HAP-1 (cell line): ENCODE measurements around the gene EFEMP1.

Experiments
- DNase-seq, 2 experiments: peaks; one replicate each; pipeline ENCODE4 v3.0.0-alpha.2; 2016 to 2020; ENCODE audit warnings: low spot score in 2 of 2
- H3K27me3 ChIP-seq: fragments of 250-450 bp; sonication (Bioruptor Pico); 2 replicates; pipeline ENCODE4 v1.5.1; 2020; ENCODE audit warnings: low read depth, mild to moderate bottlenecking, moderate library complexity
- H3K36me3 ChIP-seq: fragments of 250-450 bp; sonication (Bioruptor Pico); replicated peaks from 2 replicates; pipeline ENCODE4 v1.5.1; 2020; ENCODE audit warnings: mild to moderate bottlenecking
- H3K4me1 ChIP-seq: fragments of 250-450 bp; sonication (Bioruptor Pico); 2 replicates; pipeline ENCODE4 v1.5.1; 2020; ENCODE audit warnings: mild to moderate bottlenecking
- H3K4me3 ChIP-seq: fragments of 250-450 bp; sonication (Bioruptor Pico); 2 replicates; pipeline ENCODE4 v1.5.1; 2020; ENCODE audit warnings: mild to moderate bottlenecking, moderate library complexity
- H3K9me3 ChIP-seq: fragments of 250-450 bp; sonication (Bioruptor Pico); 2 replicates; pipeline ENCODE4 v1.5.1; 2020; ENCODE audit warnings: mild to moderate bottlenecking, moderate library complexity
- in situ Hi-C: fragments of 300-500 bp; cut with MboI; formaldehyde crosslinking; loops from 3 replicates; pipeline ENCODE4 v1.14.3; 2020; ENCODE audit warnings: low sequenced_read_pairs, inconsistent platforms, mixed read lengths

The EFEMP1 gene

GRCh38 chr2:55923091-55923981, at the start of gene EFEMP1:
EFEMP1 (minus strand) TSS chr2:55923782; CDS start chr2:55922440, 1,342 bp downstream.
- peaks cover 5% of the 10 kb centered on the region; the same call in 1 of the 2 replicates for H3K27me3 ChIP-seq
- no peaks in the 10 kb centered on the region for H3K4me1 ChIP-seq
- H3K4me3 ChIP-seq = no peak within 1 kb of the TSS
- in situ Hi-C loops = no loop called here
- DNase-seq = peak in 1 of 2 experiments; percentile 13
- H3K9me3 ChIP-seq = no peaks in the 10 kb centered on the region
- H3K36me3 ChIP-seq = no peaks in the 10 kb centered on the region

GRCh38 chr2:55970500-55970899, 46.9 kb upstream of the EFEMP1 start:
- Histone ChIP-seq H3K27me3 (no peaks in the 10 kb centered on the region; the same call in 1 of the 2 replicates), H3K9me3 (no peaks in the 10 kb centered on the region), H3K4me3 (no peak overlapping the region), H3K36me3 (no peaks in the 10 kb centered on the region), H3K4me1 (no peaks in the 10 kb centered on the region)
- no peak for DNase-seq
- in situ Hi-C loops = loop anchor here (25.0 kb wide), 1 partner anchor 258 kb away; no protein-coding TSS in a partner anchor

GRCh38 chr2:55968941-55969340, 45.4 kb upstream of the EFEMP1 start:
- in situ Hi-C loops = loop anchor here (25.0 kb wide), 1 partner anchor 257 kb away; no protein-coding TSS in a partner anchor

GRCh38 chr2:55966401-55967118, 43.0 kb upstream of the EFEMP1 start:
- Histone ChIP-seq H3K36me3 (no peaks in the 10 kb centered on the region), H3K27me3 (peaks cover 2% of the 10 kb centered on the region; the same call in 1 of the 2 replicates), H3K9me3 (no peaks in the 10 kb centered on the region), H3K4me3 (no peak overlapping the region), H3K4me1 (no peaks in the 10 kb centered on the region)
- no peak for DNase-seq
- in situ Hi-C loops = loop anchor here (25.0 kb wide), 1 partner anchor 254 kb away; no protein-coding TSS in a partner anchor

More at GRCh38 chr2:55968941-55969340, 45.4 kb upstream of the EFEMP1 start:
- Histone ChIP-seq H3K4me3 (no peak overlapping the region), H3K27me3 (peaks cover 2% of the 10 kb centered on the region; the same call in 1 of the 2 replicates), H3K36me3 (no peaks in the 10 kb centered on the region), H3K9me3 (no peaks in the 10 kb centered on the region), H3K4me1 (no peaks in the 10 kb centered on the region)
- no peak for DNase-seq

- peaks cover 2% of the 10 kb centered on the region; the same call in 1 of the 2 replicates for H3K27me3 ChIP-seq
- no peak for DNase-seq
- H3K36me3 ChIP-seq = no peaks in the 10 kb centered on the region
- H3K4me3 ChIP-seq = no peak overlapping the region
- in situ Hi-C loops = loop anchor here (25.0 kb wide), 1 partner anchor 254 kb away; no protein-coding TSS in a partner anchor
- no peaks in the 10 kb centered on the region for H3K9me3 ChIP-seq
- H3K4me1 ChIP-seq = no peaks in the 10 kb centered on the region
These were observed 42.4 kb upstream of the EFEMP1 start for GRCh38 chr2:55965966-55966365.

GRCh38 chr2:55965276-55965675, 41.7 kb upstream of the EFEMP1 start:
- Histone ChIP-seq H3K4me1 (no peaks in the 10 kb centered on the region), H3K4me3 (no peak overlapping the region), H3K9me3 (no peaks in the 10 kb centered on the region), H3K27me3 (peaks cover 2% of the 10 kb centered on the region; the same call in 1 of the 2 replicates), H3K36me3 (no peaks in the 10 kb centered on the region)
- in situ Hi-C loops = loop anchor here (25.0 kb wide), 1 partner anchor 253 kb away; no protein-coding TSS in a partner anchor
- DNase-seq = no peak

GRCh38 chr2:55962915-55963314, 39.3 kb upstream of the EFEMP1 start:
- Histone ChIP-seq H3K27me3 (peaks cover 2% of the 10 kb centered on the region; the same call in 1 of the 2 replicates), H3K9me3 (no peaks in the 10 kb centered on the region), H3K36me3 (no peaks in the 10 kb centered on the region), H3K4me1 (no peaks in the 10 kb centered on the region), H3K4me3 (no peak overlapping the region)
- in situ Hi-C loops = loop anchor here (25.0 kb wide), 1 partner anchor 251 kb away; no protein-coding TSS in a partner anchor
- no peak for DNase-seq

- in situ Hi-C loops = loop anchor here (25.0 kb wide), 1 partner anchor 249 kb away; no protein-coding TSS in a partner anchor
- H3K36me3 ChIP-seq = no peaks in the 10 kb centered on the region
- H3K4me1 ChIP-seq = no peaks in the 10 kb centered on the region
- no peak overlapping the region for H3K4me3 ChIP-seq
- H3K27me3 ChIP-seq = 0 out of 2 replicates have a peak, but pooled peaks cover 2% of the 10 kb centered on the region
- no peaks in the 10 kb centered on the region for H3K9me3 ChIP-seq
- peak; percentile 13 to 24 for DNase-seq
These were observed 37.8 kb upstream of the EFEMP1 start for GRCh38 chr2:55961318-55961911.

GRCh38 chr2:55958756-55959155, 35.2 kb upstream of the EFEMP1 start:
- H3K9me3 ChIP-seq = no peaks in the 10 kb centered on the region
- H3K4me3 ChIP-seq = no peak overlapping the region
- in situ Hi-C loops = loop anchor here (25.0 kb wide), 1 partner anchor 246 kb away; no protein-coding TSS in a partner anchor
- no peaks in the 10 kb centered on the region for H3K4me1 ChIP-seq
- no peaks in the 10 kb centered on the region for H3K27me3 ChIP-seq
- DNase-seq = no peak
- no peaks in the 10 kb centered on the region for H3K36me3 ChIP-seq

GRCh38 chr2:55957142-55957541, 33.6 kb upstream of the EFEMP1 start:
- H3K4me3 ChIP-seq = no peak overlapping the region
- in situ Hi-C loops = loop anchor here (25.0 kb wide), 1 partner anchor 245 kb away; no protein-coding TSS in a partner anchor
- peaks cover 4% of the 10 kb centered on the region; the same call in 1 of the 2 replicates for H3K27me3 ChIP-seq
- H3K4me1 ChIP-seq = no peaks in the 10 kb centered on the region
- H3K36me3 ChIP-seq = no peaks in the 10 kb centered on the region
- no peaks in the 10 kb centered on the region for H3K9me3 ChIP-seq
- no peak for DNase-seq

- no peak overlapping the region for H3K4me3 ChIP-seq
- H3K36me3 ChIP-seq = no peaks in the 10 kb centered on the region
- H3K4me1 ChIP-seq = no peaks in the 10 kb centered on the region
- H3K9me3 ChIP-seq = no peaks in the 10 kb centered on the region
- DNase-seq = no peak
- in situ Hi-C loops = loop anchor here (25.0 kb wide), 1 partner anchor 242 kb away; no protein-coding TSS in a partner anchor
- peaks cover 4% of the 10 kb centered on the region; the same call in 1 of the 2 replicates for H3K27me3 ChIP-seq
These were observed 30.9 kb upstream of the EFEMP1 start for GRCh38 chr2:55954306-55955035.

- no peaks in the 10 kb centered on the region for H3K9me3 ChIP-seq
- H3K27me3 ChIP-seq = peaks cover 7% of the 10 kb centered on the region
- no peak for DNase-seq
- in situ Hi-C loops = loop anchor here (25.0 kb wide), 1 partner anchor 240 kb away; no protein-coding TSS in a partner anchor
- no peak overlapping the region for H3K4me3 ChIP-seq
- no peaks in the 10 kb centered on the region for H3K4me1 ChIP-seq
- no peaks in the 10 kb centered on the region for H3K36me3 ChIP-seq
These were observed 28.8 kb upstream of the EFEMP1 start for GRCh38 chr2:55952415-55952814.
